Measurements from ENCODE around the gene PPM1H.

The PPM1H gene

GRCh38 chr12:62728741-62729140 lies 206.2 kb downstream of the PPM1H start:
- TF ChIP-seq CTCF (conservative IDR thresholded peaks at IDR 0.05; ENCODE audit: control insufficient read depth, insufficient read depth, low read depth, low read length): no peak
- DNase-seq (ENCODE audit: low read depth): no peak
- H3K4me3 ChIP-seq (ENCODE audit: control insufficient read depth, low read depth, low read length): no peak overlapping the region

DNA sequence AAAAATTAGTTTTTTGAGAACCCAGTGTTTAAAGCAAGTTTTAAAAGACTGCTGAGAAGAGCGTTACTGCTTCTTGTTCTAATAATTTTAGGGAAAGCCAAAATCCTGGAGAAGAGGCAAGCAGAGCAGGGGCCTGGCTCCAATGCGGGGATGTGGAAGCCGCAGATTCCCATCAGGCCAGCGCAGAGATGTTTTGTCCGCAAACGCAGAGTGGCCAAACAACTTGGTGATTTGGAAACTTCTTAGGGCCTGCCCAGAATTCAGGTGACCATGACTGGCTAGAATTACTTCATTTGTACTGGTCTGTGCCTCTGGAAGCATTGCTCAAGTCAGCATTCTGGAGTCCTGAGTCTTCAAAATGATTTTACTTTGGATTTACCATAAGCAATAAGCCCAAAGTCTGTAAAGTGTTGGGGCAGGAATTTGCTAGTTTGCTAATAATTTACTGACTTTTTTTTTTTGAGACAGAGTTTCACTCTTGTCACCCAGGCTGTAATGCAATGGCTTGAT lies 208.4 kb downstream of the PPM1H start:
- no peak overlapping the region for H3K4me3 ChIP-seq (ENCODE audit: control insufficient read depth, low read depth, low read length)
- DNase-seq (ENCODE audit: low read depth): peak; percentile 75
- TF ChIP-seq CTCF (conservative IDR thresholded peaks at IDR 0.05; ENCODE audit: control insufficient read depth, insufficient read depth, low read depth, low read length): no peak

DNA sequence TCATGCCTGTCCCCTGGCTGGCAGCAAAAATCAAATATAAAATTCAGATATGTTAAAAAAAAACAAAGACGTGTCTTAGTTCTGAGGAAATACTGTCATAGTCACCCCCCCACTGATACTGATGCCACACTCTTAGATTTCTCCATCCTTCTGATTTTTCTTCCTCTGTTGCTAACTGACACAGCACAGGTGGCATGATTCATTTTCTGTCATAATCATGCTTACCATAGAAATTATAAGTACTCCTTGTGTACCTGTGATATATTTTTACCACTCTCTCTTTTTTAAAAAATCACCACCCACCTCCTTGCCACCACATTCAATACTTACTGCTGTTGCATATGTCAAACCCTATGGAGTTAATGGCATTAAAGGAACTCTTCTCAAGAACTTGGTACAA lies 209.2 kb downstream of the PPM1H start:
- no peak for TF ChIP-seq CTCF (conservative IDR thresholded peaks at IDR 0.05; ENCODE audit: control insufficient read depth, insufficient read depth, low read depth, low read length)
- H3K4me3 ChIP-seq (ENCODE audit: control insufficient read depth, low read depth, low read length): no peak overlapping the region
- DNase-seq (ENCODE audit: low read depth): no peak

DNA sequence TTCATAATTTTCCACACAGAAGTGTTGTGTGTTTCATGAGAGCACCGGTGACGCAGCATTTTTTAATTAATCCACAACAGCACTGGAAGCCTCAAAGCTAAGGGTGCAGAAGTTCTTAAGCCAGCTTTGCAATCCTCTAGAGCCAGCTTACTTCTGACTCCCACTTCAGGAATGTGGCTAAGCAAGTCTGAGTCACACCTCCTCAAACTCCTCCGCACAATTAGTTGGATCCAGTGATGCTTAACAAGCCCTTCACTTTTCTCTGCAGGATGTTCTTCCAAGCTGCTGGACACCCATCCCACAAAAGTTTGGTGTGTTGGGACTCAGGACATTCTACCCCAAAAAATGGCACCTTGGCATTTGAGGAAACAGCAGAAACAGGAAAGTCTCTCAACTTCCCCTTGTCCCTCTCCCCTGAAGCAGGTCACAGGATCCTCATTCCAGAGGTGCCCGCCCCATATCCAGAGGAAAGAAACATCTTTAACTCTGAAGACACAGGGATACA lies 210.0 kb downstream of the PPM1H start:
- TF ChIP-seq CTCF (conservative IDR thresholded peaks at IDR 0.05; ENCODE audit: control insufficient read depth, insufficient read depth, low read depth, low read length): no peak
- H3K4me3 ChIP-seq (ENCODE audit: control insufficient read depth, low read depth, low read length): no peak overlapping the region
- DNase-seq (ENCODE audit: low read depth): peak; percentile 98

GRCh38 chr12:62724285-62724684 lies 210.7 kb downstream of the PPM1H start:
- TF ChIP-seq CTCF (conservative IDR thresholded peaks at IDR 0.05; ENCODE audit: control insufficient read depth, insufficient read depth, low read depth, low read length): no peak
- no peak for DNase-seq (ENCODE audit: low read depth)
- H3K4me3 ChIP-seq (ENCODE audit: control insufficient read depth, low read depth, low read length): no peak overlapping the region

- peak; percentile 63 for DNase-seq (ENCODE audit: low read depth)
- no peak for TF ChIP-seq CTCF (conservative IDR thresholded peaks at IDR 0.05; ENCODE audit: control insufficient read depth, insufficient read depth, low read depth, low read length)
- H3K4me3 ChIP-seq (ENCODE audit: control insufficient read depth, low read depth, low read length): no peak overlapping the region
Measured at GRCh38 chr12:62722971-62723680, 211.8 kb downstream of the PPM1H start.
